Fibroblast of skin of right quadriceps (primary cell): ENCODE data around the gene UBL4B.

Source experiments
- DNase-seq: peaks from one replicate; pipeline ENCODE4 v3.0.0-alpha.2; 2013

The UBL4B gene

GRCh38 chr1:110118636-110119396 is 6.6 kb downstream of the UBL4B start:
- peak; percentile 17 for DNase-seq

GRCh38 chr1:110119843-110120242 is 7.6 kb downstream of the UBL4B start:
- no peak for DNase-seq

GRCh38 chr1:110120960-110121561 is 8.8 kb downstream of the UBL4B start:
- DNase-seq, result no peak

- peak; percentile 45 for DNase-seq
Measured at GRCh38 chr1:110123224-110123623, 11.0 kb downstream of the UBL4B start.

- DNase-seq, result no peak
Measured at GRCh38 chr1:110125810-110126209, 13.6 kb downstream of the UBL4B start.

- DNase-seq, result no peak
Measured at GRCh38 chr1:110130113-110130591, 17.9 kb downstream of the UBL4B start.

GRCh38 chr1:110130989-110131388 is 18.7 kb downstream of the UBL4B start:
- DNase-seq, result no peak

GRCh38 chr1:110132682-110133081 is 20.4 kb downstream of the UBL4B start:
- no peak for DNase-seq

- DNase-seq, result no peak
Measured at GRCh38 chr1:110133436-110133835, 21.2 kb downstream of the UBL4B start.

- no peak for DNase-seq
Measured at GRCh38 chr1:110134050-110134595, 21.9 kb downstream of the UBL4B start.

- DNase-seq, result no peak
Measured at GRCh38 chr1:110135246-110135645, 23.0 kb downstream of the UBL4B start.

GRCh38 chr1:110135666-110136065 is 23.4 kb downstream of the UBL4B start:
- DNase-seq, result no peak

GRCh38 chr1:110136911-110137310 is 24.7 kb downstream of the UBL4B start:
- no peak for DNase-seq

GRCh38 chr1:110138956-110139355 is 26.7 kb downstream of the UBL4B start:
- DNase-seq, result no peak

GRCh38 chr1:110144366-110144765 is 32.1 kb downstream of the UBL4B start:
- DNase-seq, result no peak

GRCh38 chr1:110148961-110149360 is 36.7 kb downstream of the UBL4B start:
- no peak for DNase-seq

GRCh38 chr1:110150330-110151174 is 38.3 kb downstream of the UBL4B start, which contains the start of gene SLC6A17:
Gene SLC6A17, plus strand, starts transcription at chr1:110150494. Its CDS starts 16,436 bp downstream, at chr1:110166930.
- peak; percentile 66 for DNase-seq

- DNase-seq, result no peak
Measured at GRCh38 chr1:110151175-110151669, 39.0 kb downstream of the UBL4B start.

GRCh38 chr1:110152133-110152785 is 40.0 kb downstream of the UBL4B start:
- peak; percentile 64 for DNase-seq

- DNase-seq, result no peak
Measured at GRCh38 chr1:110153407-110153950, 41.2 kb downstream of the UBL4B start.

- DNase-seq, result peak; percentile 51
Measured at GRCh38 chr1:110155878-110156522, 43.8 kb downstream of the UBL4B start.
